GM12891 (cell line): ENCODE data around the gene PCSK7.

ENCODE experiments used
- POLR2A ChIP-seq: IDR thresholded peaks from 2 replicates; pipeline ENCODE4 v1.6.1; 2011; ENCODE audit warnings: low read depth, low read length, control low read depth
- POLR2AphosphoS5 ChIP-seq: IDR thresholded peaks from 2 replicates; pipeline ENCODE4 v1.6.1; 2011; ENCODE audit warnings: low read depth, low read length, control low read depth
- SPI1 ChIP-seq: IDR thresholded peaks from 2 replicates; pipeline ENCODE4 v1.6.1; 2011; ENCODE audit warnings: low read depth, low read length, control low read depth
- TAF1 ChIP-seq: IDR thresholded peaks from 2 replicates; pipeline ENCODE4 v1.6.1; 2011; ENCODE audit warnings: low read depth, low read length, control low read depth

DNA sequence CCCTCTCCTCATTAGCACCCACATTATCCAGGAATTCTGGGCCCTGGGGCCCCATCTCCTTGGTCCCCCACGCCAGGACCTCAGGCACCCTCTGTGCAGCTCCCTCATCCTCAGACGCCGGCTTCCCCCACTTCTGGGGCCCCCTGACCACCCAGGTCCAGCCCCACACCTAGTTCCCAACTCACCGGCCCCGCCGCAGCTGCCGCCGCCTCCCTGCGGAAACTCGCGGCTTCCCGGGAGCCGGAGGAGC lies at the start of gene PCSK7:
- TF ChIP-seq POLR2A (no peak), POLR2AphosphoS5 (no peak), TAF1 (no peak; the same call in 1 of the 2 replicates), SPI1 (no peak)
